Natural killer cell (primary cell): Measurements from ENCODE around the gene NABP1. TPM values are rescaled to one million over a fixed set of nuclear protein-coding genes. Genes with fewer than 3 reads are reported as not detected.

Source experiments
- ATAC-seq, 3 donors: fragments of 150-1000 bp in 2 of 3; fragments of 200-7000 bp in 1 of 3; cut with Tn5 transposase; 1 replicate in 1 of 3; 2 replicates in 2 of 3; pipeline ENCODE4 v1.10.0; 2021; ENCODE audit warnings: mild to moderate bottlenecking in 2 of 3, moderate library complexity in 2 of 3
- DNase-seq, 2 donors: peaks; one replicate each; pipeline versions ENCODE4 v3.0.0 to v3.0.0-alpha.2; 2013 to 2021; ENCODE audit warnings: mixed read lengths in 1 of 2
- H3K27ac ChIP-seq: one replicate; pipeline ENCODE4 v1.5.1; 2013; ENCODE audit warnings: mild to moderate bottlenecking, low read length
- H3K27me3 ChIP-seq: one replicate; pipeline ENCODE4 v1.6.1; 2013; ENCODE audit warnings: low read length; ENCODE audit not compliant: control insufficient read depth, insufficient read depth
- H3K36me3 ChIP-seq: one replicate; pipeline ENCODE4 v1.6.1; 2013; ENCODE audit warnings: low read length; ENCODE audit not compliant: control insufficient read depth, insufficient read depth
- H3K4me1 ChIP-seq: one replicate; pipeline ENCODE4 v1.6.1; 2013; ENCODE audit warnings: low read length; ENCODE audit not compliant: control insufficient read depth, insufficient read depth
- H3K4me3 ChIP-seq: one replicate; pipeline ENCODE4 v1.5.1; 2013; ENCODE audit warnings: low read length
- H3K9me3 ChIP-seq: one replicate; pipeline ENCODE4 v1.6.1; 2013; ENCODE audit warnings: low read length; ENCODE audit not compliant: control insufficient read depth, insufficient read depth
- H3K27ac Mint-ChIP-seq, 2 donors: one replicate each; pipeline ENCODE4 v1.8.0; 2022; ENCODE audit warnings: mild to moderate bottlenecking in 2 of 2, mixed read lengths in 2 of 2, moderate library complexity in 1 of 2
- H3K27me3 Mint-ChIP-seq, 2 donors: one replicate each; pipeline ENCODE4 v1.8.0; 2022; ENCODE audit warnings: low read depth in 2 of 2, mixed read lengths in 2 of 2
- H3K36me3 Mint-ChIP-seq: one replicate; pipeline ENCODE4 v1.8.0; 2022; ENCODE audit warnings: mixed read lengths
- H3K4me1 Mint-ChIP-seq, 2 donors: one replicate each; pipeline ENCODE4 v1.8.0; 2022; ENCODE audit warnings: mixed read lengths in 2 of 2
- H3K4me3 Mint-ChIP-seq: one replicate; pipeline ENCODE4 v1.8.0; 2022; ENCODE audit warnings: mild to moderate bottlenecking, moderate library complexity, mixed read lengths
- H3K9me3 Mint-ChIP-seq, 2 donors: one replicate each; pipeline ENCODE4 v1.8.0; 2022; ENCODE audit warnings: mixed read lengths in 2 of 2
- CTCF ChIP-seq: fragments of 200-600 bp; IDR thresholded peaks from one replicate; pipeline ENCODE4 v1.8.0; 2022; ENCODE audit warnings: antibody characterized with exemption
- WGBS: methylation state at CpG from one replicate; pipeline ENCODE4 v1.1.7; 2013; ENCODE audit warnings: missing lambda C conversion rate; ENCODE audit not compliant: insufficient coverage; 5-methylcytosine and 5-hydroxymethylcytosine counted together
- intact Hi-C: fragments of 100-400 bp; cut with micrococcal nuclease; formaldehyde crosslinking; loops from one replicate; pipeline ENCODE4 v1.14.2; 2022
- total RNA-seq, 4 donors: library from RNA; stranded (reverse); fragments of 120-200 nt in 1 of 4; gene quantifications; one replicate each; pipeline versions ENCODE4 v1.2.3 to v1.2.4, GENCODE V29; 2013 to 2022

Gene NABP1
- total RNA-seq, 3 donors from 2014 or later (not counting 1 experiment from before 2014, with no cell fraction given): 44.5 to 52.2 (median 45.7) TPM

- Mint-ChIP-seq H3K4me3 (no peak overlapping the region), H3K27ac (no peak overlapping the region), H3K36me3 (no peaks in the 10 kb centered on the region), H3K27me3 (peaks cover 0 to 2% of the 10 kb centered on the region in 2 donors), H3K9me3 (no peaks in the 10 kb centered on the region), H3K4me1 (peaks cover 25 to 26% of the 10 kb centered on the region in 2 donors)
- intact Hi-C loops: no loop called here
- Histone ChIP-seq H3K27me3 (no peaks in the 10 kb centered on the region), H3K9me3 (no peaks in the 10 kb centered on the region), H3K36me3 (no peaks in the 10 kb centered on the region), H3K27ac (no peak overlapping the region), H3K4me3 (no peak overlapping the region), H3K4me1 (peaks cover 15% of the 10 kb centered on the region)
- no peak for TF ChIP-seq CTCF
- no peak for ATAC-seq
- no peak for DNase-seq
- 87% methylated on average over 4 of the region's 5 CpGs for WGBS
These were observed 42.4 kb upstream of the NABP1 start for GRCh38 chr2:191635333-191636234.

- no peak overlapping the region for H3K4me3 ChIP-seq
- Mint-ChIP-seq H3K27me3 (no peaks in the 10 kb centered on the region), H3K4me3 (no peak overlapping the region), H3K9me3 (no peaks in the 10 kb centered on the region), H3K36me3 (no peaks in the 10 kb centered on the region), H3K4me1 (peaks cover 26 to 27% of the 10 kb centered on the region in 2 donors), H3K27ac (no peak overlapping the region)
- no peak for DNase-seq
- H3K27me3 ChIP-seq: no peaks in the 10 kb centered on the region
- H3K36me3 ChIP-seq: no peaks in the 10 kb centered on the region
- no peak overlapping the region for H3K27ac ChIP-seq
- no peak for TF ChIP-seq CTCF
- no peaks in the 10 kb centered on the region for H3K9me3 ChIP-seq
- intact Hi-C loops: no loop called here
- ATAC-seq: no peak
- peaks cover 15% of the 10 kb centered on the region for H3K4me1 ChIP-seq
These were observed 41.7 kb upstream of the NABP1 start for GRCh38 chr2:191636235-191636543.

GRCh38 chr2:191636586-191636985, 41.4 kb upstream of the NABP1 start:
- Histone ChIP-seq H3K27ac (no peak overlapping the region), H3K36me3 (no peaks in the 10 kb centered on the region), H3K27me3 (no peaks in the 10 kb centered on the region), H3K4me1 (peaks cover 15% of the 10 kb centered on the region), H3K4me3 (no peak overlapping the region), H3K9me3 (no peaks in the 10 kb centered on the region)
- no peak overlapping the region for H3K27ac Mint-ChIP-seq
- no peak for TF ChIP-seq CTCF
- H3K27me3 Mint-ChIP-seq: peaks cover 0 to 1% of the 10 kb centered on the region in 2 donors
- DNase-seq (no peak), ATAC-seq (no peak)
- no peak overlapping the region for H3K4me3 Mint-ChIP-seq
- no peaks in the 10 kb centered on the region for H3K36me3 Mint-ChIP-seq
- no peaks in the 10 kb centered on the region for H3K9me3 Mint-ChIP-seq
- WGBS: 100% methylated on average over 1 of the region's 1 CpG
- peaks cover 26 to 27% of the 10 kb centered on the region in 2 donors for H3K4me1 Mint-ChIP-seq
- intact Hi-C loops: no loop called here
